OCI-M1 (cell line): ENCODE results near the gene CHRM1.
A peak's percentile ranks its signal among the peaks of the same experiment; 100 is the strongest.
"Not testable (repeated sequence)": the region's sequence is repeated elsewhere in the genome, so short reads cannot be mapped to it uniquely, and the experiment has no call there.

ENCODE experiments used
- DNase-seq: peaks from one replicate; lab custom pipeline; 2025; lab: John Stamatoyannopoulos, UW

Gene CHRM1

GRCh38 chr11:62921201-62921572 lies at the start of gene CHRM1:
Gene CHRM1 (minus strand): TSS chr11:62921363. CDS start chr11:62911100, 10,263 bp downstream.
- no peak for DNase-seq

GRCh38 chr11:62965574-62965973 lies 44.4 kb upstream of the CHRM1 start:
- DNase-seq, result peak; percentile 35

- DNase-seq, result no peak
These were observed 41.2 kb upstream of the CHRM1 start for GRCh38 chr11:62962391-62962790.

- peak; percentile 14 for DNase-seq
These were observed 39.9 kb upstream of the CHRM1 start for GRCh38 chr11:62961017-62961570.

- DNase-seq, result no peak
These were observed 38.3 kb upstream of the CHRM1 start for GRCh38 chr11:62959422-62959980.

GRCh38 chr11:62958547-62959421 lies 37.6 kb upstream of the CHRM1 start:
- no peak for DNase-seq

- DNase-seq, result no peak
These were observed 36.0 kb upstream of the CHRM1 start for GRCh38 chr11:62957147-62957546.

GRCh38 chr11:62954478-62954877 lies 33.3 kb upstream of the CHRM1 start:
- DNase-seq, result no peak

GRCh38 chr11:62953811-62954210 lies 32.6 kb upstream of the CHRM1 start:
- no peak for DNase-seq

- no peak for DNase-seq
These were observed 27.7 kb upstream of the CHRM1 start for GRCh38 chr11:62948765-62949320.

- not testable (repeated sequence) for DNase-seq
These were observed 24.4 kb upstream of the CHRM1 start for GRCh38 chr11:62945538-62945937.

GRCh38 chr11:62937528-62937927 lies 16.4 kb upstream of the CHRM1 start:
- peak; percentile 17 for DNase-seq

- no peak for DNase-seq
These were observed 13.3 kb upstream of the CHRM1 start for GRCh38 chr11:62934496-62934785.

GRCh38 chr11:62933750-62934495 lies 12.8 kb upstream of the CHRM1 start:
- DNase-seq, result no peak

- DNase-seq, result no peak
These were observed 12.1 kb upstream of the CHRM1 start for GRCh38 chr11:62933285-62933684.

GRCh38 chr11:62931499-62932278 lies 10.5 kb upstream of the CHRM1 start:
- DNase-seq, result no peak

GRCh38 chr11:62930666-62931065 lies 9.5 kb upstream of the CHRM1 start:
- no peak for DNase-seq

- no peak for DNase-seq
These were observed 9.0 kb upstream of the CHRM1 start for GRCh38 chr11:62930157-62930556.

GRCh38 chr11:62928011-62928410 lies 6.8 kb upstream of the CHRM1 start:
- DNase-seq, result no peak

- DNase-seq, result no peak
These were observed 5.7 kb upstream of the CHRM1 start for GRCh38 chr11:62926680-62927455.
